Hematopoietic multipotent progenitor cell treated with erythropoietin and hydrocortisone succinate and interleukin-3 and kit ligand, for 17 days (in vitro differentiated cells): Measurements from ENCODE around the gene LAMB1.

Source experiments
- DNase-seq: peaks from one replicate; pipeline ENCODE4 v3.0.0-alpha.2; 2015; ENCODE audit warnings: low spot score

LAMB1 gene

GRCh38 chr7:108017776-108018151 lies 14.8 kb upstream of the LAMB1 start:
- no peak for DNase-seq

GRCh38 chr7:108016841-108017775 lies 14.1 kb upstream of the LAMB1 start:
- no peak for DNase-seq

- no peak for DNase-seq
Observed at GRCh38 chr7:108015740-108016139, 12.8 kb upstream of the LAMB1 start.

- DNase-seq = no peak
Observed at GRCh38 chr7:108014747-108015682, 12.1 kb upstream of the LAMB1 start.

- DNase-seq = no peak
Observed at GRCh38 chr7:108014215-108014614, 11.3 kb upstream of the LAMB1 start.

GRCh38 chr7:108012499-108013430 lies 9.8 kb upstream of the LAMB1 start:
- no peak for DNase-seq

- no peak for DNase-seq
Observed at GRCh38 chr7:108010377-108010776, 7.4 kb upstream of the LAMB1 start.

- no peak for DNase-seq
Observed at GRCh38 chr7:108009873-108010272, 6.9 kb upstream of the LAMB1 start.

- DNase-seq = no peak
Observed at GRCh38 chr7:108008827-108009226, 5.9 kb upstream of the LAMB1 start.

- DNase-seq = no peak
Observed at GRCh38 chr7:108008240-108008639, 5.3 kb upstream of the LAMB1 start.

GRCh38 chr7:108007762-108008161 lies 4.8 kb upstream of the LAMB1 start:
- DNase-seq = no peak

GRCh38 chr7:108007261-108007660 lies 4.3 kb upstream of the LAMB1 start:
- no peak for DNase-seq

- no peak for DNase-seq
Observed at GRCh38 chr7:108004220-108005142, 1.5 kb upstream of the LAMB1 start.

GRCh38 chr7:108003599-108003935 lies 606 bp upstream of the LAMB1 start:
- no peak for DNase-seq

GRCh38 chr7:108001764-108002725 lies 916 bp downstream of the LAMB1 start:
- no peak for DNase-seq

GRCh38 chr7:108000875-108001763 lies 1.8 kb downstream of the LAMB1 start:
- DNase-seq = no peak

GRCh38 chr7:107999779-108000560 lies 3.0 kb downstream of the LAMB1 start:
- no peak for DNase-seq
